SU-DHL-6 (cell line): Measurements from ENCODE around the gene KMT2E.

Experiments
- CTCF ChIP-seq: fragments of 200-600 bp; sonication (generic); IDR thresholded peaks from one replicate; pipeline ENCODE4 v1.5.1; 2017; ENCODE audit warnings: antibody characterized with exemption, mild to moderate bottlenecking, low read length, moderate library complexity; ENCODE audit not compliant: insufficient read depth, poor library complexity, severe bottlenecking
- EZH2phosphoT487 ChIP-seq: fragments of 200-600 bp; sonication (generic), shearing (Covaris generic); conservative IDR thresholded peaks from 2 replicates; pipeline ENCODE4 v1.6.1; 2018; ENCODE audit warnings: mild to moderate bottlenecking, antibody characterized with exemption, low read length, moderate library complexity, mixed read lengths

DNA sequence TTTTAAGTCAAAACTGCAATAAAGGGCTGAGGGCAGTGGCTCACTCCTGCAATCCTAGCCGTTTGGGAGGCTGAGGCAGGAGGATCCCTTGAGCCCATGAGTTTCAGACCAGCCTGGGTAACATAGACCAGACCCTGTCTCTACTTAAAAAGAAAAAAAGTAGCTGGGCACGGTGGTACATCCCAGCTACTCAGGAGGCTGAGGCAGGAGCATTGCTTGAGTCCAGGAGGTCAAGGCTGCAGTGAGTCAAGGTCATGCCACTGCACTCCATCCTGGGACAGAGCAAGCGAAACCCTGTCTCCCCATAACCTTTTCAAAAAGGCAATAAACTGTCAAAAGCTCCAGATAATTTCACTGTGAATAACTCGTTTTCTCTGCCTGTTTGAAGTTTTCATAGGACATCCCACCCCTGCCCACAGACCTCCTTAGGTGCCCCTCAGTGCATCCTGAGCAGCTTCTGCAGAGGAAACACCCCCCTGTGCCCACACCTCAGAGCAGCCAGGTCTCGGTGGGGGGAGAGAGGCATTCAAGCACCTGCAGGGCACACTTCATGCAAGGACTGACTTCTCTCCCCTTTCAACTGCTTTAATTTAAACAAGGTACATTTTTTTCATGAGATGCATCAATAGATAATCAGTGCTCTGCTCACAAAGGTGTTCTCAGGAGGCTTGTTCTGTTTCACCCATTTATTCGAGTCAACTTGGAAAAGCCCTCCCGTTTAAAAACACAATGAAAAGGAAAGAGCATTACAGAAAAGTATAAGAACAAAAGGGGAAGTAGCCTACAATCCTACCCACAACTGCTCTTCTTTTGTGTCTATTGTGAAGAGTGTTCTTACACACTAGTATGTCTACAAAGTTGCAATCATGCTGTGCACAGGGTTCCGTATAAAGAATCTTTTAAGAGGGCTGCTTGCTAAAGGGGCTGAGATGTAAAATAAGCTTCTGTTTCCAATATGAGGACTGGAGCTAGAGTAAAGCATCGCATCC is 104.9 kb downstream of the KMT2E start:
- TF ChIP-seq CTCF (no peak), EZH2phosphoT487 (no peak)
